Heart left ventricle (tissue), 13 donors: ENCODE data around the gene CD28.

Source experiments
- CTCF ChIP-seq, 12 donors: fragments of 200-600 bp; sonication (generic) in 4 of 12; IDR thresholded peaks; one replicate each; pipeline versions ENCODE4 v1.5.0 to v1.8.0; 2018 to 2022; ENCODE audit warnings: antibody characterized with exemption in 12 of 12, mild to moderate bottlenecking in 5 of 12
- POLR2A ChIP-seq, 2 donors: fragments of 450-650 bp; IDR thresholded peaks; one replicate each; pipeline ENCODE4 v1.6.1; 2017; ENCODE audit warnings: antibody characterized with exemption in 2 of 2, mild to moderate bottlenecking in 2 of 2, moderate library complexity in 2 of 2
- donor health status: ischemic (EF 13 %, LVEDD 7.1; RV severe dilation, severe dysfunction).
- donor health status: DM: no; HTN: yes; CAD: no.
- donor health status: DM: no; HTN: no; CAD: no.
- donor health status: ischemic (EF 25% LVEDD 6.9; RV normal size, moderate dysfunction).
- donor health status: ischemic (EF 25% LVEDD 5.7; RV mildly dilated, moderate dysfunction).
- donor health status: ischemic (EF 35%, LVEDD 5.7; RV mildly dilated, moderate dysfunction).
- donor health status: nonischemic (EF 11% LVEDD 7.7; RV severe dilation, severe dysfunction).
- donor health status: DM: yes; HTN: yes; CAD: no.
- donor health status: PGD.
- donor health status: ischemic (EF 29% LVEDD 5.4; RV normal size, mild dysfunction).
- donor health status: nonischemic (EF 23%, LVEDD 6.1; RV moderate dilation, normal function).

- no peak for TF ChIP-seq CTCF (IDR thresholded peaks at IDR 0.05)
- no peak for TF ChIP-seq POLR2A (IDR thresholded peaks at IDR 0.05)
Observed at GRCh38 chr2:203713381-203713780, 6.9 kb downstream of the CD28 start.
